ENCODE measurements around the gene FMN1. TPM values are rescaled to one million over a fixed set of nuclear protein-coding genes. Genes with fewer than 3 reads are reported as not detected.

FMN1 gene
- total RNA-seq, 6 donors from 2014 or later = 20.2 to 176 (median 53.8) TPM

- H3K9me3 ChIP-seq = no peaks in the 10 kb centered on the region
These were observed 212.5 kb downstream of the FMN1 start for GRCh38 chr15:32982001-32982400.

DNA sequence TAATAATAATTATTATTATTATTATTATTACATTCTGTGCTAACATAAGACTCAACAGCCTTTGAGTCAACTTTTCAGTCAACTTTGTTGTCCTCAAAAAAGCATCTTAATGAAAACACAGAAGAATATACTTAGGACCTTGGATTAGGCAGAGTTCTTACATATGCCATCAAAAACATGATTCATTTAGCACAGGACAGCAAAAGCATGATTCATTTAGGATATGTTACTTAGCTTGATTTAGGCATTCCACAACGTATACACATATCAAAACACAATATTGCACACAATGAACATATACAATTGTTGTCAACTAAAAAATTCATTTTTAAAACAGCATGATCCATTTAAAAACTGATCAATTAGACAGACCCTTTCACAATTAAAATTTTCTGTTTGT is 213.0 kb downstream of the FMN1 start:
- Histone ChIP-seq H3K36me3 (no peaks in the 10 kb centered on the region), H3K4me1 (no peaks in the 10 kb centered on the region), H3K4me3 (no peak overlapping the region), H3K9me3 (no peaks in the 10 kb centered on the region), H3K27ac (no peak overlapping the region), H3K27me3 (no peaks in the 10 kb centered on the region)
- DNase-seq = no peak
- ATAC-seq (ENCODE audit: low FRiP score in 2 of 2) = no peak
- TF ChIP-seq POLR2A (IDR thresholded peaks at IDR 0.05) = no peak
- TF ChIP-seq EP300 (IDR thresholded peaks at IDR 0.05) = no peak
- TF ChIP-seq POLR2AphosphoS5 (IDR thresholded peaks at IDR 0.05) = no peak
- TF ChIP-seq, protein P1, sequence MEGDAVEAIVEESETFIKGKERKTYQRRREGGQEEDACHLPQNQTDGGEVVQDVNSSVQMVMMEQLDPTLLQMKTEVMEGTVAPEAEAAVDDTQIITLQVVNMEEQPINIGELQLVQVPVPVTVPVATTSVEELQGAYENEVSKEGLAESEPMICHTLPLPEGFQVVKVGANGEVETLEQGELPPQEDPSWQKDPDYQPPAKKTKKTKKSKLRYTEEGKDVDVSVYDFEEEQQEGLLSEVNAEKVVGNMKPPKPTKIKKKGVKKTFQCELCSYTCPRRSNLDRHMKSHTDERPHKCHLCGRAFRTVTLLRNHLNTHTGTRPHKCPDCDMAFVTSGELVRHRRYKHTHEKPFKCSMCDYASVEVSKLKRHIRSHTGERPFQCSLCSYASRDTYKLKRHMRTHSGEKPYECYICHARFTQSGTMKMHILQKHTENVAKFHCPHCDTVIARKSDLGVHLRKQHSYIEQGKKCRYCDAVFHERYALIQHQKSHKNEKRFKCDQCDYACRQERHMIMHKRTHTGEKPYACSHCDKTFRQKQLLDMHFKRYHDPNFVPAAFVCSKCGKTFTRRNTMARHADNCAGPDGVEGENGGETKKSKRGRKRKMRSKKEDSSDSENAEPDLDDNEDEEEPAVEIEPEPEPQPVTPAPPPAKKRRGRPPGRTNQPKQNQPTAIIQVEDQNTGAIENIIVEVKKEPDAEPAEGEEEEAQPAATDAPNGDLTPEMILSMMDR (IDR thresholded peaks at IDR 0.05) = no peak
- WGBS, 2 donors = 84 to 90% methylated on average over 1 of the region's 1 CpG

More at GRCh38 chr15:32982001-32982400, 212.5 kb downstream of the FMN1 start:
- Histone ChIP-seq H3K4me3 (no peak overlapping the region), H3K27me3 (no peaks in the 10 kb centered on the region), H3K36me3 (no peaks in the 10 kb centered on the region), H3K4me1 (no peaks in the 10 kb centered on the region), H3K27ac (no peak overlapping the region)
- WGBS, 2 donors = 83 to 89% methylated on average over 4 of the region's 4 CpGs
- no peak for DNase-seq
- no peak for ATAC-seq (ENCODE audit: low FRiP score in 2 of 2)
- no peak for TF ChIP-seq POLR2A (IDR thresholded peaks at IDR 0.05)
- TF ChIP-seq, protein P1 (IDR thresholded peaks at IDR 0.05) = no peak
- no peak for TF ChIP-seq POLR2AphosphoS5 (IDR thresholded peaks at IDR 0.05)
- TF ChIP-seq EP300 (IDR thresholded peaks at IDR 0.05) = no peak

GRCh38 chr15:32979710-32980109 is 214.8 kb downstream of the FMN1 start:
- no peaks in the 10 kb centered on the region for H3K36me3 ChIP-seq
- WGBS, 2 donors = 72% methylated on average over 3 of the region's 3 CpGs
- H3K27me3 ChIP-seq = no peaks in the 10 kb centered on the region
- H3K4me3 ChIP-seq = no peak overlapping the region
- no peaks in the 10 kb centered on the region for H3K9me3 ChIP-seq
- no peak for ATAC-seq (ENCODE audit: low FRiP score in 2 of 2)
- no peak for DNase-seq
- no peak for TF ChIP-seq POLR2AphosphoS5 (IDR thresholded peaks at IDR 0.05)
- no peak overlapping the region for H3K27ac ChIP-seq
- no peaks in the 10 kb centered on the region for H3K4me1 ChIP-seq

DNA sequence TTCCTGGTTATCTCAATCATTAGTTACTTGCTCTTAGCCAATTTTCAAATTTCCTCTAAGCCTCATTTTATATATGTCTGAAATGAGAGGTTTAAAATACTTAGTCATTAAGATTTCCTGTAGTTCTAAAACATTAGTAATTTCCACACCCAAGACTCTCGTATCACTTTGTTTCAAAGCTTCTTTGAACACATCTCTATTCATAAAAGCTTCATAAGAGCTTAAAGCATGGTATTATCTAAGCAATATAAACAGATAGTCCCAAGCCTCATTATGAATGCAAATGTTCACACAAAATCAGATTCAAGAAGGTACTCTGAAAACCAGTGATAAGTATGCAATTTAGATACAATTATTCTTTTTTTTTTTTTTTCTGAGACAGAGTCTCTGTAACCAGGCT is 217.0 kb downstream of the FMN1 start:
- Histone ChIP-seq H3K4me1 (peaks cover 0 to 10% (median 0%) of the 10 kb centered on the region in 4 donors), H3K36me3 (no peaks in the 10 kb centered on the region), H3K4me3 (no peak overlapping the region), H3K27ac (no peak overlapping the region), H3K9me3 (no peaks in the 10 kb centered on the region), H3K27me3 (no peaks in the 10 kb centered on the region)
- no peak for TF ChIP-seq POLR2AphosphoS5 (IDR thresholded peaks at IDR 0.05)
- TF ChIP-seq EP300 (IDR thresholded peaks at IDR 0.05) = no peak
- TF ChIP-seq POLR2A (IDR thresholded peaks at IDR 0.05) = no peak
- TF ChIP-seq, protein P1 (IDR thresholded peaks at IDR 0.05) = no peak
- no peak for DNase-seq
- ATAC-seq (ENCODE audit: low FRiP score in 2 of 2) = no peak
- 67 to 69% methylated on average over 1 of the region's 1 CpG for WGBS, 2 donors

GRCh38 chr15:32974691-32975090 is 219.8 kb downstream of the FMN1 start:
- H3K4me3 ChIP-seq = no peak overlapping the region
- WGBS, 2 donors = 92 to 93% methylated on average over 1 of the region's 1 CpG
- ATAC-seq (ENCODE audit: low FRiP score in 2 of 2) (no peak), DNase-seq (no peak)
- H3K9me3 ChIP-seq = no peaks in the 10 kb centered on the region
- H3K36me3 ChIP-seq = no peaks in the 10 kb centered on the region
- H3K27me3 ChIP-seq = no peaks in the 10 kb centered on the region
- peaks cover 0 to 23% (median 0%) of the 10 kb centered on the region in 4 donors for H3K4me1 ChIP-seq
- no peak overlapping the region for H3K27ac ChIP-seq
- TF ChIP-seq, protein P1 (IDR thresholded peaks at IDR 0.05) = no peak
- no peak for TF ChIP-seq POLR2AphosphoS5 (IDR thresholded peaks at IDR 0.05)
- TF ChIP-seq EP300 (IDR thresholded peaks at IDR 0.05) = no peak
- no peak for TF ChIP-seq POLR2A (IDR thresholded peaks at IDR 0.05)

All from upper lobe of left lung (tissue), 6 donors.